ENCODE measurements around the gene FZD10. TPM values are rescaled to one million over a fixed set of nuclear protein-coding genes. Genes with fewer than 3 reads are reported as not detected.

The FZD10 gene
- total and polyA plus RNA-seq, 2 experiments from 2014 or later: 0.35 to 1.7 TPM

DNA sequence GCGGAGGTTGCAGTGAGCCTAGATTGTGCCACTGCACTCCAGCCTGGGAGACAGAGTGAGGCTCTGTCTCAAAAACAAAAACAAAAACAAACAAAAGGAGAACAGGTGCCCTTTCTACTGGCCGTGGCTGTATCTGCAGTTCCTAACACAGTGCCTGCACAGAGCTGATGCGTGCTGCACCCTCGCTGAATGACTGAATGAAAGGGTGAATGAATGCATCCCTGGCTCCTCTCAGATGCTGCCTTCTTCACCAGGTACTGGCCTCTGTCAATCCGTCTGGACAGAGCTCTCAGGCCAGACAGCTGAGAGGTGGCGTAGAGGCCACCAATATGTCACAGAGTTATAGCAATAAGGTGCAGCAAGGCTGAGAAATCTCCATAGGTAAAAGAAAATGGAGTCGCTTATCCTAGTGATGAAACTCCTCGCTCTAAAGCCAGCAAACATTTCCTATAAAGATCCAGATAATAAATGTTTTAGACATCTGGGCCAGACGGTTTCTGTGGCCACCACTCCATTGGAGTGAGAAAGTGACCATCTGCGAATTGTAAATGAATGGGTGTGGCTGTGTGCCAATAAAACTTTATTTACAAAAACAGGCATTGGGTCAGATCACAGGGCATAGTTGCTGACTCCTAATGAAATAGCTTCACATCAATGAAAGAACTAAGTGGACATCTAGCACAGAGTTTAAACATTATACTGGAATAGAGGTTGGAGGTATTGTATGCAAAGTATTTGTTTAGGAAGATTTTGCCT, 15.9 kb upstream of the FZD10 start:
- Histone ChIP-seq H3K27me3 (peaks cover 8% of the 10 kb centered on the region), H3K36me3 (replicated peaks; ENCODE audit: insufficient read depth, low read depth) (no peaks in the 10 kb centered on the region), H3K27ac (no peak overlapping the region), H3K4me1 (ENCODE audit: insufficient read depth) (no peaks in the 10 kb centered on the region), H3K4me2 (no peak overlapping the region), H2AFZ (no peak overlapping the region), H3K79me2 (no peaks in the 10 kb centered on the region), H3K4me3 (no peak overlapping the region), H3K9me3 (ENCODE audit: low read depth) (no peaks in the 10 kb centered on the region), H3K9me2 (replicated peaks; ENCODE audit: insufficient read depth) (no peaks in the 10 kb centered on the region), H4K20me1 (ENCODE audit: insufficient read depth, poor library complexity, severe bottlenecking) (no peaks in the 10 kb centered on the region)
- DNase-seq (ENCODE audit: low spot score): no peak
- no peak for TF ChIP-seq EZH2 (IDR thresholded peaks at IDR 0.05; ENCODE audit: borderline replicate concordance)
- no peak for TF ChIP-seq CTCF (IDR thresholded peaks at IDR 0.05; ENCODE audit: poor library complexity)
- no peak for TF ChIP-seq EZH2phosphoT487 (IDR thresholded peaks at IDR 0.05; ENCODE audit: low read depth, severe bottlenecking, unreplicated experiment)
- 77% methylated on average over 10 of the region's 10 CpGs for WGBS (ENCODE audit: low lambda C conversion rate, missing lambda C conversion rate)

GRCh38 chr12:130147875-130148596, 14.2 kb upstream of the FZD10 start:
- H2AFZ ChIP-seq: no peak overlapping the region
- H3K4me2 ChIP-seq: no peak overlapping the region
- H3K9me2 ChIP-seq (replicated peaks; ENCODE audit: insufficient read depth): no peaks in the 10 kb centered on the region
- no peaks in the 10 kb centered on the region for H3K9me3 ChIP-seq (ENCODE audit: low read depth)
- DNase-seq (ENCODE audit: low spot score): no peak
- no peaks in the 10 kb centered on the region for H3K4me1 ChIP-seq (ENCODE audit: insufficient read depth)
- no peaks in the 10 kb centered on the region for H4K20me1 ChIP-seq (ENCODE audit: insufficient read depth, poor library complexity, severe bottlenecking)
- no peaks in the 10 kb centered on the region for H3K79me2 ChIP-seq
- H3K4me3 ChIP-seq: no peak overlapping the region
- 60% methylated on average over 8 of the region's 8 CpGs for WGBS (ENCODE audit: low lambda C conversion rate, missing lambda C conversion rate)
- no peaks in the 10 kb centered on the region for H3K36me3 ChIP-seq (replicated peaks; ENCODE audit: insufficient read depth, low read depth)
- H3K27me3 ChIP-seq: peaks cover 8% of the 10 kb centered on the region
- no peak for TF ChIP-seq EZH2phosphoT487 (IDR thresholded peaks at IDR 0.05; ENCODE audit: low read depth, severe bottlenecking, unreplicated experiment)
- TF ChIP-seq CTCF (IDR thresholded peaks at IDR 0.05; ENCODE audit: poor library complexity): no peak
- no peak for TF ChIP-seq EZH2 (IDR thresholded peaks at IDR 0.05; ENCODE audit: borderline replicate concordance)
- H3K27ac ChIP-seq: no peak overlapping the region

DNA sequence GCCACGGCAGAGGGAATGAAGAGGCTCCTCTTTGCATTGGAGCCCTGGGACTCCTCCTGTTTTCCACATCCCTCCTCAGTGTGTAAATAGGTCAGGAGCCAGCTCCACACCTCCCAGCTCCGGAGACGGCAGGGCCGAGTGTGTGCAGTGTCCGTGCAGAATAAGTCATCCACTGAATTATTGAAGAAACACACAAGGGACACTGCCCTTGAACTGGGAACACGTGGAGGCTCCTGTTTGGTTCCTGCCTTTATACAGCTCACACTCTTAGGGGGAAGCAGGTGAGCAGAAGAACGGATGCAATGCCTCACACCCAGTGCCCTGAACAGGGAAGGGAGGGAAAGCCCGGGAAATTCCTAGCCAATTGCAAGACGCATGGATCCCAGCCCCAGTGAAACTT, 10.4 kb upstream of the FZD10 start:
- WGBS (ENCODE audit: low lambda C conversion rate, missing lambda C conversion rate): 89% methylated on average over 9 of the region's 9 CpGs

More for the DNA sequence above, 10.4 kb upstream of the FZD10 start:
- DNase-seq (ENCODE audit: low spot score): no peak
- no peak overlapping the region for H3K4me3 ChIP-seq
- TF ChIP-seq EZH2phosphoT487 (IDR thresholded peaks at IDR 0.05; ENCODE audit: low read depth, severe bottlenecking, unreplicated experiment) (no peak), EZH2 (IDR thresholded peaks at IDR 0.05; ENCODE audit: borderline replicate concordance) (no peak), CTCF (IDR thresholded peaks at IDR 0.05; ENCODE audit: poor library complexity) (no peak)
- H3K4me2 ChIP-seq: no peak overlapping the region
- H3K9me3 ChIP-seq (ENCODE audit: low read depth): no peaks in the 10 kb centered on the region
- H3K27me3 ChIP-seq: peaks cover 20% of the 10 kb centered on the region
- no peaks in the 10 kb centered on the region for H4K20me1 ChIP-seq (ENCODE audit: insufficient read depth, poor library complexity, severe bottlenecking)
- H3K4me1 ChIP-seq (ENCODE audit: insufficient read depth): no peaks in the 10 kb centered on the region
- H3K79me2 ChIP-seq: no peaks in the 10 kb centered on the region
- no peaks in the 10 kb centered on the region for H3K9me2 ChIP-seq (replicated peaks; ENCODE audit: insufficient read depth)
- H2AFZ ChIP-seq: no peak overlapping the region
- H3K27ac ChIP-seq: no peak overlapping the region
- H3K36me3 ChIP-seq (replicated peaks; ENCODE audit: insufficient read depth, low read depth): no peaks in the 10 kb centered on the region
